SK-N-MC (cell line): ENCODE results near the gene PRXL2B.

Experiments used
- EZH2 ChIP-seq: fragments of 200-600 bp; sonication (generic); IDR thresholded peaks from one replicate; pipeline ENCODE4 v1.6.1; 2017; ENCODE audit warnings: antibody characterized with exemption
- POLR2AphosphoS5 ChIP-seq: IDR thresholded peaks from 2 replicates; pipeline ENCODE4 v1.6.1; 2012; ENCODE audit warnings: mild to moderate bottlenecking, low read depth, low read length, borderline replicate concordance

DNA sequence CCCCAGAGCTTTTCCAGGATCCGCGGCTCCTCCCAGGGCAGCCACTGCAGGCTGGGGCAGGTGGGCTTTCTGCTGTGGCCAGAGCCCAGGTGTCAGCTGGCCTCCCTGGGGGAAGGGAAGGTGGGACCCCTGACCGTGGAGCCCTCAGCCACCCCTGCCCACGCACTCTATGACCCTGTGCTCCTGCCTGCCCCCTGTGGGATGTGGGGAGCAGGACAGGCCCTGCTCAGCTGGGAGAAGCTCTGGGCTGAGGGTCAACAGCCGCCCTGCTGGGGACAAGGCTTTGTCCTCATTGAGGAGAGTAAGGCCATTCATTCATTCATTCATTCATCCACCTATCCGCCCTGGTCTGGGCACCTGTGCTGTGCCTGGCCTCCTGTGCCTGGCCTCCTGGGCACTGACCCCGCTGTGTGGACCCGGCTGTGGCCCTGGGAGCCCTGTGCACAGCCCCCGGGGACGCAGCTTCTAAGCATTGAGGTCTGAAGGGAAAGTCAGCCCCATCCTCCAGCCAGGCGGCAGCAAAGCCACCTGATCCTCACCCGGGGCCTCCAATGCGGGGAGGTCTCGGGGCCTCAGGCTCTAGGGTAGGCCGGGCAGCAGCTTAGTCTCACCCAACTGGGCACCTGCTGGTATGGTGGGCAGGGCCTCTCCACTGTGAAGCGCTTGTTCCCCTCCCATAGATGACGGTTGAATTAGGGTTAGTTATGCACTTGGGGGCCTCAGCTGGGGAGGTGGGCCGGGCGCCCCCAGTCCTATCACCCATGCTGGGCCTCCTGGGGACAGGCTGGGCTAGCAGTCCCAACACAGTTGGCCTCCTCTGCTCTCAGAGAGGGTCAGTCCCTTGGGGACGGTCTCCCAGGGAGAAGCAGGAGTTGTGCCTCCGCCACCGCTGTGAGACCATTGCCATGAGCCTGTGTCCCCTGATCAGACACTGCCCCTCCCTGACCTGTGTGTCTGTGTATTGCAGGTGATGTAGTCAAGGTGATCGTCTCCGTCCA lies 24.4 kb upstream of the PRXL2B start:
- no peak for TF ChIP-seq POLR2AphosphoS5
- TF ChIP-seq EZH2 = no peak
